ENCODE measurements around the gene LCE5A. TPM values are rescaled to one million over a fixed set of nuclear protein-coding genes. Genes with fewer than 3 reads are reported as not detected.

Gene LCE5A
- total RNA-seq, 4 donors from 2014 or later = not detected

- ATAC-seq (ENCODE audit: low FRiP score) (no peak), DNase-seq (ENCODE audit: low spot score) (no peak)
- TF ChIP-seq CTCF (IDR thresholded peaks at IDR 0.05) = no peak
These were observed 5.5 kb downstream of the LCE5A start for GRCh38 chr1:152516082-152516481.

- ATAC-seq (ENCODE audit: low FRiP score) = no peak
- DNase-seq (ENCODE audit: low spot score) = no peak
These were observed 6.7 kb downstream of the LCE5A start for GRCh38 chr1:152517237-152517811.

GRCh38 chr1:152519851-152520250 lies 9.2 kb downstream of the LCE5A start:
- DNase-seq (ENCODE audit: low spot score) (no peak), ATAC-seq (ENCODE audit: low FRiP score) (no peak)
- no peak for TF ChIP-seq CTCF (IDR thresholded peaks at IDR 0.05)

More at GRCh38 chr1:152517237-152517811, 6.7 kb downstream of the LCE5A start:
- no peak for TF ChIP-seq CTCF (IDR thresholded peaks at IDR 0.05)

GRCh38 chr1:152520561-152521090 lies 10.0 kb downstream of the LCE5A start:
- DNase-seq (ENCODE audit: low spot score) (no peak), ATAC-seq (ENCODE audit: low FRiP score) (no peak)
- no peak for TF ChIP-seq CTCF (IDR thresholded peaks at IDR 0.05)

- no peak for ATAC-seq (ENCODE audit: low FRiP score)
These were observed 14.6 kb downstream of the LCE5A start for GRCh38 chr1:152525080-152525641.

GRCh38 chr1:152533327-152533938 lies 22.8 kb downstream of the LCE5A start:
- DNase-seq (ENCODE audit: low spot score) = no peak
- no peak for TF ChIP-seq CTCF (IDR thresholded peaks at IDR 0.05)
- ATAC-seq (ENCODE audit: low FRiP score) = no peak

More at GRCh38 chr1:152525080-152525641, 14.6 kb downstream of the LCE5A start:
- DNase-seq (ENCODE audit: low spot score) = no peak
- TF ChIP-seq CTCF (IDR thresholded peaks at IDR 0.05) = no peak

All from omental fat pad (tissue), 4 donors.